Prostate gland (tissue), 2 donors: ENCODE results near the gene CDK16. TPM values are rescaled to one million over a fixed set of nuclear protein-coding genes. Genes with fewer than 3 reads are reported as not detected.

Experiments
- DNase-seq: peaks from one replicate; pipeline ENCODE4 v3.0.0-alpha.2; 2019; ENCODE audit warnings: low spot score
- H3K27ac ChIP-seq, 2 donors: fragments of 200-600 bp; sonication (generic); 2 replicates each; pipeline ENCODE4 v1.5.1; 2017 to 2019
- H3K27me3 ChIP-seq: fragments of 200-600 bp; sonication (generic); replicated peaks from 2 replicates; pipeline ENCODE4 v1.5.1; 2019; ENCODE audit not compliant: insufficient read depth
- H3K36me3 ChIP-seq, 2 donors: fragments of 200-600 bp; sonication (generic); 1 replicate in 1 of 2; 2 replicates in 1 of 2; pipeline versions ENCODE4 v1.5.1 to v1.8.1; 2017 to 2019
- H3K4me1 ChIP-seq: fragments of 200-600 bp; sonication (generic); replicated peaks from 2 replicates; pipeline ENCODE4 v1.5.1; 2019
- H3K4me3 ChIP-seq, 2 donors: fragments of 200-600 bp; sonication (generic); 2 replicates each; pipeline ENCODE4 v1.5.1; 2017 to 2019
- H3K9me3 ChIP-seq: fragments of 200-600 bp; sonication (generic); 2 replicates; pipeline ENCODE4 v1.5.1; 2017
- POLR2A ChIP-seq: fragments of 450-650 bp; IDR thresholded peaks from one replicate; pipeline ENCODE4 v1.6.1; 2016; ENCODE audit warnings: antibody characterized with exemption, mild to moderate bottlenecking
- POLR2AphosphoS5 ChIP-seq: sonication (generic); formaldehyde crosslinking; IDR thresholded peaks from one replicate; pipeline ENCODE4 v1.6.1; 2017; ENCODE audit warnings: antibody characterized with exemption
- WGBS: methylation state at CpG from one replicate; pipeline ENCODE4 v1.1.5; 2018; 5-methylcytosine and 5-hydroxymethylcytosine counted together
- intact Hi-C: fragments of 100-400 bp; cut with DNase I; formaldehyde crosslinking; loops from one replicate; pipeline ENCODE4 v1.14.2; 2022
- total RNA-seq, 2 donors: library from RNA; depleted of rRNA; stranded (reverse); fragments of >200 nt; gene quantifications; one replicate each; pipeline ENCODE4 v1.1.0, GENCODE V29; 2016
- TF ChIP-seq, protein P1 (sequence below), 4 experiments: fragments of 200-600 bp in 2 of 4; fragments of 450-650 bp in 2 of 4; sonication (generic) in 2 of 4; IDR thresholded peaks; 1 replicate in 3 of 4; 2 replicates in 1 of 4; pipeline ENCODE4 v1.5.1; 2016 to 2019; ENCODE audit warnings: antibody characterized with exemption in 4 of 4, mild to moderate bottlenecking in 2 of 4, moderate library complexity in 2 of 4

Gene CDK16
- total RNA-seq, 2 donors from 2014 or later = 63.5 to 173 TPM

DNA sequence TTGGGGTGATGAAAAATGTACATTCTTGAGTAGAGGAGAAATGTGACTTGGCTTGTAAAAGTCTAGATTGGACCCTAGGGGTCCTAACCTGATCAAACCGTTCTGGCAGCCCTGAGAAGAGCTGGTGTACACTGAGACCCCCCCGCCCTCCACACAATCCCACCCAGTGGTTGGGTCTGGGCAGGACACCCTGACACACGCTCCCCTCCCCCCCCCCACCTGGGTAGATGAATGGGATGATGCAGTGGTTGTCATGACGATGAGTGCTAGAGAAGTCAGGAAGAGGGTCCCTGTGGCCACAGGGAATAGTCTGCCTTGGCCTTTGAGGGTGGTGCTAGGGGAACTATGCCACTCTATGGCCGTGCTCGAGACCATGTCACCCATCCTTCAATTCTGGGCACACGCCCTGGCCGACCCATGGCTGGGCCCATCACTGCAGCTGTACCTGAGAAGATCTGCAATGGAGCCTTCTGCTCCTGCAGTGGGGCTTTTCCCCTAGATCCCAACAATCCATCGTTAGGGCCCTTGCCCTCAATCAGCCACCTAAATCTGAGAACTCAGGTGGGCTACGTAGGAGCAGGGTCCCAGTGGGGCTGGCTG, 4.4 kb downstream of the CDK16 start:
- DNase-seq = no peak
- H3K9me3 ChIP-seq = no peaks in the 10 kb centered on the region
- H3K4me3 ChIP-seq = no peak overlapping the region
- TF ChIP-seq POLR2A (no peak), POLR2AphosphoS5 (no peak)
- TF ChIP-seq, protein P1, sequence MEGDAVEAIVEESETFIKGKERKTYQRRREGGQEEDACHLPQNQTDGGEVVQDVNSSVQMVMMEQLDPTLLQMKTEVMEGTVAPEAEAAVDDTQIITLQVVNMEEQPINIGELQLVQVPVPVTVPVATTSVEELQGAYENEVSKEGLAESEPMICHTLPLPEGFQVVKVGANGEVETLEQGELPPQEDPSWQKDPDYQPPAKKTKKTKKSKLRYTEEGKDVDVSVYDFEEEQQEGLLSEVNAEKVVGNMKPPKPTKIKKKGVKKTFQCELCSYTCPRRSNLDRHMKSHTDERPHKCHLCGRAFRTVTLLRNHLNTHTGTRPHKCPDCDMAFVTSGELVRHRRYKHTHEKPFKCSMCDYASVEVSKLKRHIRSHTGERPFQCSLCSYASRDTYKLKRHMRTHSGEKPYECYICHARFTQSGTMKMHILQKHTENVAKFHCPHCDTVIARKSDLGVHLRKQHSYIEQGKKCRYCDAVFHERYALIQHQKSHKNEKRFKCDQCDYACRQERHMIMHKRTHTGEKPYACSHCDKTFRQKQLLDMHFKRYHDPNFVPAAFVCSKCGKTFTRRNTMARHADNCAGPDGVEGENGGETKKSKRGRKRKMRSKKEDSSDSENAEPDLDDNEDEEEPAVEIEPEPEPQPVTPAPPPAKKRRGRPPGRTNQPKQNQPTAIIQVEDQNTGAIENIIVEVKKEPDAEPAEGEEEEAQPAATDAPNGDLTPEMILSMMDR (IDR thresholded peaks at IDR 0.05) = no peak
- no peaks in the 10 kb centered on the region for H3K36me3 ChIP-seq
- no peak overlapping the region for H3K27ac ChIP-seq
- WGBS = 75% methylated on average over 6 of the region's 10 CpGs
- intact Hi-C loops = no loop called here
- H3K27me3 ChIP-seq = no peaks in the 10 kb centered on the region
- no peaks in the 10 kb centered on the region for H3K4me1 ChIP-seq

DNA sequence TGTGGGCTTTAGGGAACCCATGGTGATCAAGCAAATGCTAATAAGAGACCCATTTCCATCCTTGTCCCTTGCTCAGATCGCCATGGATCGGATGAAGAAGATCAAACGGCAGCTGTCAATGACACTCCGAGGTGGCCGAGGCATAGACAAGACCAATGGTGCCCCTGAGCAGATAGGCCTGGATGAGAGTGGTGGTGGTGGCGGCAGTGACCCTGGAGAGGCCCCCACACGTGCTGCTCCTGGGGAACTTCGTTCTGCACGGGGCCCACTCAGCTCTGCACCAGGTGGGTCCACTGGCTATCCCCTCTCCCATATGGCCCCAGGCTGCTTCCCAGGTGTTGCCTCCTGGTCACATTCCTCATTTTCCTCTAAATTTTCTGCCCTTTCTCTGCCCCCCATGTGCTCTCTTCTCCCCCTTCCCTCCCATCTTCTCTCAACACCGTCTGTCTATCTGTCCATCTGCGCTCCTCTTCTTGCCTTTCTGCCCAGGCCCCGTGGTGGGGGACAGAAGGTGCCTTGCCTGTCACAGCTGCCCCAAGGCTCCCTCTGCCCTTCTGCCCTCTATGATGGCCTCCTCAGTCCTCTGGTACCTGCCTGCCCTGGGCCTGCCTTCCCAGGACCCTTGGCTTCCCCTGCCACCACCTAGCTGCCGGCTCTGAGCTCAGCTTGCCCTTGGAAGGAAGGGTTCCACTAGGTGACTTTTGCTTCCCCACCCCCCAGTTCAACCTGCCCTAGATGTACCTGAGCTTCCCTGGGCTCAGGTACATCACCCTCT, 5.2 kb downstream of the CDK16 start:
- H3K9me3 ChIP-seq = no peaks in the 10 kb centered on the region
- no peaks in the 10 kb centered on the region for H3K36me3 ChIP-seq
- no peak for DNase-seq
- 96% methylated on average over 7 of the region's 13 CpGs for WGBS
- H3K27me3 ChIP-seq = no peaks in the 10 kb centered on the region
- H3K4me1 ChIP-seq = no peaks in the 10 kb centered on the region
- H3K4me3 ChIP-seq = no peak overlapping the region
- TF ChIP-seq POLR2A (no peak), POLR2AphosphoS5 (no peak)
- TF ChIP-seq, protein P1 (IDR thresholded peaks at IDR 0.05) = no peak
- intact Hi-C loops = no loop called here
- no peak overlapping the region for H3K27ac ChIP-seq

DNA sequence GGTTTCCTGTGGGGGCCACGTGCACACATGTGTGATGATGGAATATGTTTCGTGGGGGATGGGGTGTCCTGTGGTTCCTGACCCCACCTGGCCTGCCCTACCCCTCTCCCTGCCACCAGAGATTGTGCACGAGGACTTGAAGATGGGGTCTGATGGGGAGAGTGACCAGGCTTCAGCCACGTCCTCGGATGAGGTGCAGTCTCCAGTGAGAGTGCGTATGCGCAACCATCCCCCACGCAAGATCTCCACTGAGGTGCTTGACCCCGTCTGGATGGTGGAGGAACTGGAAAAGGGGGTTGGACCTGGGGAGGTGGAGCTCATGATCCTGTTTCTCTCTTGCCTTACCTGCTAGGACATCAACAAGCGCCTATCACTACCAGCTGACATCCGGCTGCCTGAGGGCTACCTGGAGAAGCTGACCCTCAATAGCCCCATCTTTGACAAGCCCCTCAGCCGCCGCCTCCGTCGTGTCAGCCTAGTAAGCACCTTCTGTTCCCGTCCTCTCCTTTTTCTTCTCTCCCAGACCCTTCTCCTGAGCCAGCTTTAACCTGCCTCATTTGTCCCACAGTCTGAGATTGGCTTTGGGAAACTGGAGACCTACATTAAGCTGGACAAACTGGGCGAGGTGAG, 5.9 kb downstream of the CDK16 start:
- H3K9me3 ChIP-seq = no peaks in the 10 kb centered on the region
- H3K4me1 ChIP-seq = no peaks in the 10 kb centered on the region
- no peaks in the 10 kb centered on the region for H3K36me3 ChIP-seq
- intact Hi-C loops = no loop called here
- H3K27me3 ChIP-seq = no peaks in the 10 kb centered on the region
- no peak for TF ChIP-seq POLR2A
- TF ChIP-seq, protein P1 (IDR thresholded peaks at IDR 0.05) = no peak
- H3K4me3 ChIP-seq = no peak overlapping the region
- H3K27ac ChIP-seq = no peak overlapping the region
- 92% methylated on average over 10 of the region's 17 CpGs for WGBS
- DNase-seq = no peak

DNA sequence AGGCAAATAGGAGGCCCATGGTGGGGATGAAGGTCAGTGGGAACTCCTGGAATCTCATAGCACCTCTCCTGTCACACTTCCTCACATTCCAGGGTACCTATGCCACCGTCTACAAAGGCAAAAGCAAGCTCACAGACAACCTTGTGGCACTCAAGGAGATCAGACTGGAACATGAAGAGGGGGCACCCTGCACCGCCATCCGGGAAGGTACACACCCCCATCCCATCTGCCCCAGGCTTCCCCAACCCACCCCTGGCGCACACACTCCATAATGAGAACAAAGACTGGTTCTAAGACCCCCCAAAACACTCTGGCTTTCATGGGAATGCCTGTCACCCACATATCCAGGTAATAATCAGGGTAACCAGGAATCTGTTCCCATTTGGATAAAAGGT, 6.4 kb downstream of the CDK16 start:
- Histone ChIP-seq H3K36me3 (no peaks in the 10 kb centered on the region), H3K27ac (no peak overlapping the region)
- WGBS = 97% methylated on average over 4 of the region's 4 CpGs

More for the DNA sequence above, 6.4 kb downstream of the CDK16 start:
- H3K27me3 ChIP-seq = no peaks in the 10 kb centered on the region
- DNase-seq = no peak
- intact Hi-C loops = no loop called here
- TF ChIP-seq, protein P1 (IDR thresholded peaks at IDR 0.05) = no peak
- no peaks in the 10 kb centered on the region for H3K9me3 ChIP-seq
- H3K4me3 ChIP-seq = no peak overlapping the region
- no peaks in the 10 kb centered on the region for H3K4me1 ChIP-seq
